ENCODE measurements around the gene RAB12.
"Not testable (repeated sequence)": the region's sequence is repeated elsewhere in the genome, so short reads cannot be mapped to it uniquely, and the experiment has no call there.

RAB12 gene

GRCh38 chr18:8635087-8635486 is 25.9 kb downstream of the RAB12 start:
- no peak for TF ChIP-seq CTCF (IDR thresholded peaks at IDR 0.05; ENCODE audit: extremely low read depth, insufficient read depth, missing control alignments)
- DNase-seq (ENCODE audit: low spot score), result no peak
- in situ Hi-C loops (cut with MboI; ENCODE audit: low pct_unique_long_range_greater_than_20kb, low sequenced_read_pairs, unreplicated experiment), result no loop called here

DNA sequence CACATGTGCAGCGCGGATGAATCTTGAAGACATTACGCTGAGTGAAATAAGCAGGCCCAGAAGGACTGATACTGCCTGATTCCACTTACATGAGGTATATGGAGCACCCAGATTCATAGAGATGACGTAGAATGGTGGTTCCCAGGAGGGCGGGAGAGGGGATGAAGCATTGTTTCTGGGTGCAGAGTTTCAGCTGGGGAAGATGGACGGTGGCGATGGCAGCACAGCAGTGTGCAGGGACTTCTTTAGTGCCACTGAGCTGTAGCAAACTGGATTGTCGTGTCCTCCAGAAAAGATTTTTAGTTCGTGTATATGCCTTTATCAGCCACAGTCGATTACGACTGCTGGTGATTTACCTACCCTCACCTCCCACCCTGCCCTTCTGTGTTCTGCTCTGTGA is 30.5 kb downstream of the RAB12 start:
- no peak for DNase-seq (ENCODE audit: low spot score)
- in situ Hi-C loops (cut with MboI; ENCODE audit: low pct_unique_long_range_greater_than_20kb, low sequenced_read_pairs, unreplicated experiment), result no loop called here
- TF ChIP-seq CTCF (IDR thresholded peaks at IDR 0.05; ENCODE audit: extremely low read depth, insufficient read depth, missing control alignments), result no peak

GRCh38 chr18:8643326-8643878 is 34.2 kb downstream of the RAB12 start:
- no peak for DNase-seq (ENCODE audit: low spot score)
- in situ Hi-C loops (cut with MboI; ENCODE audit: low pct_unique_long_range_greater_than_20kb, low sequenced_read_pairs, unreplicated experiment), result no loop called here
- TF ChIP-seq CTCF (IDR thresholded peaks at IDR 0.05; ENCODE audit: extremely low read depth, insufficient read depth, missing control alignments), result no peak

DNA sequence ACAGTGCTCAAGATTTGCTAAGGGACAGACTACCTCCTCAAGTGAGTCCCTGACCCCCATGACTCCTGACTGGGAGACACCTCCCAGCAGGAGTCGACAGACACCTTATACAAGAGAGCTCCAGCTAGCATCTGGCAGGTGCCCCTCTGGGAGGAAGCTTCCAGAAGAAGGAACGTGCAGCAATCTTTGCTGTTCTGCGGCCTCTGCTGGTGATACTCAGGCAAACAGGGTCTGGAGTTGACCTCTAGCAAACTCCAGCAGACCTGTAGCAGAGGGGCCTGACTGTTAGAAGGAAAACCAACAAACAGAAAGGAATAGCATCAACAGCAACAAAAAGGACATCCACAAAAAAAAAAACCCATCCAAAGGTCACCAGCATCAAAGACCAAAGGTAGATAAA is 38.1 kb downstream of the RAB12 start:
- in situ Hi-C loops (cut with MboI; ENCODE audit: low pct_unique_long_range_greater_than_20kb, low sequenced_read_pairs, unreplicated experiment); DNase-seq (ENCODE audit: low spot score): not testable (repeated sequence)

GRCh38 chr18:8651478-8652261 is 42.4 kb downstream of the RAB12 start:
- in situ Hi-C loops (cut with MboI; ENCODE audit: low pct_unique_long_range_greater_than_20kb, low sequenced_read_pairs, unreplicated experiment), result loop anchor here (25.0 kb wide), 2 partner anchors 336 to 861 kb away; no protein-coding TSS in a partner anchor
- DNase-seq (ENCODE audit: low spot score), result not testable (repeated sequence)

DNA sequence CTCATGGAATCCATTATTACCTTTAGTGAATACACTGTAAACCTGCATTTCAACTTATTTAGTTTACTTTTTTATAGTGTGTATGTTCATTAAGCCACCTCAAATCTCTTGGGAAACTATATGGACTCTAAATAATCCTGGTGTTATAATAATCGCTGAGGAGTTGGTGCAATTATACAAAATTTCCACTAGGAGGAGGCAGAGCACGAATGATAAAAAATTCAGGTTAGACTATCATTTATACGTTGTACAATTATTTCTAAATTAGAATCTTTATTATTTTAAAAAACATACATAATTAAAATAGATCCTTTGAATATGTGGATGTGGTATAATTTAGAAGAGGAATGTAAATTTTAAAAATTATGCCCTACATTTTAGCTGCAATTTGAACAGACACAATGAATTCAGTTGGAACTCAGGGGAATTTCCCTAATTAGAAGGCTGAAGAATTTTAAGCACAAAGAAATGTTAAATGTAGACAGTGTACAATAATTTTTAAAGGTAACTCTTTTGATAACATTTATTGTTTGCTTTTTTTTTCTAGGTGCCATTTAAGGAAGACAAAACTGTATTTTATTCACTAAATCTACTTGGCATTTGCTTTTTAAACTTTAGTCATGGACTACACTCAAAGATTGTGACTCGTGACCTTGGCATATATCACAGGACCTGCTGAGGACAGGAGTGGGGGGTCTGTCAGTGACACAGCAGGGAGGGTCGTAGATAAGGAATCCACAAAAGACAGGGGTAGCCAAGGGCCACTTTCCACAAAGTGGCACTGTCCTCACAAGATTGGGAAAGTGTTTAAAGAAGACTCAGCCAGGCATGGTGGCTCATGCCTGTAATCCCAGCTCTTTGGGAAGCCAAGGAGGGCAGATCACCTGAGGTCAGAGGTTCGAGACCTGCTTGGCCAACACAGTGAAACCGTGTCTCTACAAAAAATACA is 45.5 kb downstream of the RAB12 start:
- peak; percentile 64 for TF ChIP-seq CTCF (IDR thresholded peaks at IDR 0.05; ENCODE audit: extremely low read depth, insufficient read depth, missing control alignments)
- in situ Hi-C loops (cut with MboI; ENCODE audit: low pct_unique_long_range_greater_than_20kb, low sequenced_read_pairs, unreplicated experiment), result loop anchor here (25.0 kb wide), 2 partner anchors 333 to 858 kb away; no protein-coding TSS in a partner anchor
- DNase-seq (ENCODE audit: low spot score), result peak; percentile 65

GRCh38 chr18:8656232-8656631 is 47.0 kb downstream of the RAB12 start:
- no peak for TF ChIP-seq CTCF (IDR thresholded peaks at IDR 0.05; ENCODE audit: extremely low read depth, insufficient read depth, missing control alignments)
- in situ Hi-C loops (cut with MboI; ENCODE audit: low pct_unique_long_range_greater_than_20kb, low sequenced_read_pairs, unreplicated experiment), result loop anchor here (25.0 kb wide), 2 partner anchors 331 to 856 kb away; no protein-coding TSS in a partner anchor
- DNase-seq (ENCODE audit: low spot score), result no peak
